Measurements from ENCODE around the gene VMO1.

GRCh38 chr17:4759776-4760236 lies 26.4 kb downstream of the VMO1 start:
- TF ChIP-seq POLR2A (IDR thresholded peaks at IDR 0.05), result peak; percentile 47
- no peak for TF ChIP-seq CTCF (IDR thresholded peaks at IDR 0.05)

Data from right lobe of liver (tissue), 4 donors.